Ovary (tissue), 3 donors: ENCODE data around the gene SLFN11.
"Not testable (repeated sequence)": the region's sequence is repeated elsewhere in the genome, so short reads cannot be mapped to it uniquely, and the experiment has no call there.

Experiments used
- CTCF ChIP-seq, 3 donors: fragments of 450-650 bp in 2 of 3; fragments of 200-600 bp in 1 of 3; IDR thresholded peaks; one replicate each; pipeline versions ENCODE4 v1.5.1 to v1.8.0; 2016 to 2022; ENCODE audit warnings: antibody characterized with exemption in 3 of 3, mild to moderate bottlenecking in 1 of 3
- EP300 ChIP-seq: sonication (generic); formaldehyde crosslinking; IDR thresholded peaks from one replicate; pipeline ENCODE4 v1.6.1; 2017; ENCODE audit warnings: antibody characterized with exemption
- POLR2A ChIP-seq: fragments of 450-650 bp; IDR thresholded peaks from one replicate; pipeline ENCODE4 v1.6.1; 2017; ENCODE audit warnings: antibody characterized with exemption, mild to moderate bottlenecking, moderate library complexity
- donor health status: DM: no; HTN: no; CAD: no.

GRCh38 chr17:35333578-35333977, 39.8 kb downstream of the SLFN11 start:
- TF ChIP-seq CTCF (IDR thresholded peaks at IDR 0.05); POLR2A; EP300: not testable (repeated sequence)
